Memory B cell (primary cell): ENCODE results near the gene GET4.
"Not testable (repeated sequence)": the region's sequence is repeated elsewhere in the genome, so short reads cannot be mapped to it uniquely, and the experiment has no call there.

Source experiments
- ATAC-seq: fragments of 150-1000 bp; cut with Tn5 transposase; 2 replicates; pipeline ENCODE4 v1.10.0; 2021; ENCODE audit warnings: low read depth, mild to moderate bottlenecking, moderate library complexity
- DNase-seq, 2 donors: peaks; one replicate each; pipeline ENCODE4 v3.0.0; 2022; ENCODE audit warnings: low spot score in 2 of 2
- H3K27ac Mint-ChIP-seq: one replicate; pipeline ENCODE4 v1.8.0; 2022; ENCODE audit warnings: mild to moderate bottlenecking, moderate library complexity, mixed read lengths
- H3K27me3 Mint-ChIP-seq: one replicate; pipeline ENCODE4 v1.8.0; 2022; ENCODE audit warnings: mixed read lengths
- H3K36me3 Mint-ChIP-seq: one replicate; pipeline ENCODE4 v1.8.0; 2022; ENCODE audit warnings: mild to moderate bottlenecking, mixed read lengths
- H3K4me1 Mint-ChIP-seq: one replicate; pipeline ENCODE4 v1.8.0; 2022; ENCODE audit warnings: mixed read lengths
- H3K4me3 Mint-ChIP-seq: one replicate; pipeline ENCODE4 v1.8.0; 2022; ENCODE audit warnings: mild to moderate bottlenecking, moderate library complexity, mixed read lengths
- H3K9me3 Mint-ChIP-seq: one replicate; pipeline ENCODE4 v1.8.0; 2022; ENCODE audit warnings: mixed read lengths

Gene GET4

DNA sequence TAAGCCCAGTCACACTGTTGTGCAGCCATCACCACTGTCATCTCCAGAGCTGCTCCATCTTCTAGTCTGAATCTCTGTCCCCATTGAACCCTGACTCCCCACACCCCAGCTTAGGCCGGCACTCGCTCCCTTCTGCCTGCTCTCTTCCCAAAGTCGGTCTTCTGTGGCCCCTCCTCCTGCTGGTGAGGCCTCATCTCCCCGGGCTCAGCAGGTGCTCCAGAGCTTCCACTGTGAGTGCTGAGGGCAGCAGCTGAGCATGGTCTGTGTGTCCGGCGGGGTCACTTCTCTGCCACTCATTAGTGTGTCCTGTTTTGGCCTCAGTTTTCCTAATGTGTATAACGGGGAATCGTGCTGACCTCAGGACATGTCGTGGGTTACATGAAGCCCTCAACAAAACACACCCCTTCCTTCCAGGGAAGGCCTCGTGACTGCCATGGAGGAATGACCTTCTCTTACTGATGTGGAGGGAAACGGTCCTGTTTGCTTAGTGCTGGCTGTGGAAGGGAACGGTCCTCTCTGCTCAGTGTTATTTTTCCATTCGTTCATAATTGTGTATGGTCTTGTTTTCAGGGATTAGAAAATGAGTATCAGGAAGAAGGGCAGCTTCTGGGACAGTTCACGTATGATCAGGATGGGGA lies 4.3 kb upstream of the GET4 start:
- ATAC-seq: no peak
- DNase-seq: no peak
- H3K27me3 Mint-ChIP-seq: no peaks in the 10 kb centered on the region
- H3K36me3 Mint-ChIP-seq: peaks cover 20% of the 10 kb centered on the region
- H3K27ac Mint-ChIP-seq: no peak overlapping the region
- no peaks in the 10 kb centered on the region for H3K9me3 Mint-ChIP-seq
- no peak overlapping the region for H3K4me3 Mint-ChIP-seq
- H3K4me1 Mint-ChIP-seq: peaks cover 7% of the 10 kb centered on the region

DNA sequence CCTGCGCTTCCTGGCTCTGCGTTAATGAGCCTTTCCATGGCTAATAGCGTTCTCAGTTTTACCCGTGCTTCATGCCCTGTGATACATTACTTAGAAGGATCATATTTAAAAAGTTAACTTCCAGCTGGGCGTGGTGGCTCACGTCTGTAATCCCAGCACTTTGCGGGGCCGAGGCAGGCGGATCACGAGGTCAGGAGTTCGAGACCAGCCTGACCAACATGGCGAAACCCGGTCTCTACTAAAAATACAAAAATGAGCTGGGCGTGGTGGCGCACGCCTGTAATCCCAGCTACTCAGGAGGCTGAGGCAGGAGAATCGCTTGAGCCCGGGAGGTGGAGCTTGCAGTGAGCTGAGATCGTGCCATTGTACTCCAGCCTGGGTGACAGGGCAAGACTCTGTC lies 3.7 kb upstream of the GET4 start:
- not testable (repeated sequence) for H3K27me3 Mint-ChIP-seq, H3K4me1 Mint-ChIP-seq, ATAC-seq, H3K9me3 Mint-ChIP-seq, DNase-seq, H3K4me3 Mint-ChIP-seq, H3K27ac Mint-ChIP-seq
- peaks cover 15% of the 10 kb centered on the region for H3K36me3 Mint-ChIP-seq

DNA sequence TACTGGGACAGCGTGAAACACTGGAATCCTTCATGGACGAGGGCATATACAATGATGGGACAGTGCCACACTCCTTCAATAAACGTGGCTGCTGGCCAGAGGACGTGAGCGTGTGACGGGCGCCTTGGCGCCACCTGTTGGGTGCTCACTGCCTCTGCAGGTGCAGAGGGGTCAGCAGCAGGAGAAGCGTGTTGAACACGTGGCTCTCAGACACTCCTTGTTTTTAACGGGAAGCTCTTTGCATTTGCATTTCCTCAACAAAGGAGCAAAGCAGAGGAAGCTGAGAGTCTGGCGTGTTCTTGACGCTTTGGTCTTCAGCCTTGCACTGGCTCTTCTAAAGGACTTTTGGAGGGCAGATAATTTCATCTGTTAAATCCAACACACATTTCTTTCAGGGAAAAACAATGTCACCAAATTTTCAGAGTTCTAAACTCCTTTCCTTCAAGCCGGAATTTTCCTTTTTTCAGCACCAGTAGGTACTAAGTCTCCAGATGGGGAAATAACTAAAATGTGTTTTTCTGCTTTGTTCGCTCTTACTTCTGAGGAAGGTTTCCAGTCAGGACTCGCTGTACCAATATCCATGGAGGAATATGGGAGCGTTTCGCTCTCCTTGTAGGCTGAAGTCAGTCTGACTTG lies 2.9 kb upstream of the GET4 start:
- Mint-ChIP-seq H3K4me3 (no peak overlapping the region), H3K9me3 (no peaks in the 10 kb centered on the region), H3K27me3 (no peaks in the 10 kb centered on the region), H3K27ac (peak overlapping the region; percentile 53), H3K4me1 (peaks cover 13% of the 10 kb centered on the region), H3K36me3 (peaks cover 15% of the 10 kb centered on the region)
- peak; percentile 10 for ATAC-seq
- peak; percentile 44 to 62 for DNase-seq

DNA sequence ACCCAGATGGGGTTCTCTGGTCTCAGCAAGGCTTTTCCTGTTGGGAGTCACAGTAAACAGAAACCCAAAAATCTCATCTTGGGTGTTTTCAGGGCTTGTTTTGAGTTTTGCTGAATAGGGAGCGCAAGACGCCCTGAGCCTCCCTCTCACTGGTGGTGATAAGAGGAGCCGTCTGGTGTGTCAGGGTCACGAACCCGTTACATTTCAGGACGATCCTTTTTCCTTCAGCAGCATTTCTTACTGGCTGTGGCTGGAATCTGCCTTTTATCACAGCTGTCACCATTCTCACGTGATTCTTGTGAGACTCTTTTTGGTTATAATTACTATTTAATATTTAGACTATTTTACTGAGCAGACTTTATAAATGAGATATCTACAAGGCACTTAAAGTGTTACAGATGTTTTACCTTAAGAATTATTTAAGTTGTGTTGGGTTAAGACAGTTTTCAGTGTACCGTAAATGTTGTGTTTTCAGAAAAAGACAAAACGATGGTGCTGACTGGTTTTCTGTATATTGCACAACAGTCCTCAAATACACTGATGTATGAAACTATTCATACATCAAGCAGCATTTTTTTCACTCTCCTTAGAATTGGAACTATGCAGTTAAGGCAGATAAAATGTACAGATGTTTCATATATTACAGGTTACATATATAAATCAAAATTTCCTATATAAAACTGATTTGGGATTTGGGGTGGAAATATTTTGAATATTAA lies 2.2 kb upstream of the GET4 start:
- peaks cover 14% of the 10 kb centered on the region for H3K36me3 Mint-ChIP-seq

DNA sequence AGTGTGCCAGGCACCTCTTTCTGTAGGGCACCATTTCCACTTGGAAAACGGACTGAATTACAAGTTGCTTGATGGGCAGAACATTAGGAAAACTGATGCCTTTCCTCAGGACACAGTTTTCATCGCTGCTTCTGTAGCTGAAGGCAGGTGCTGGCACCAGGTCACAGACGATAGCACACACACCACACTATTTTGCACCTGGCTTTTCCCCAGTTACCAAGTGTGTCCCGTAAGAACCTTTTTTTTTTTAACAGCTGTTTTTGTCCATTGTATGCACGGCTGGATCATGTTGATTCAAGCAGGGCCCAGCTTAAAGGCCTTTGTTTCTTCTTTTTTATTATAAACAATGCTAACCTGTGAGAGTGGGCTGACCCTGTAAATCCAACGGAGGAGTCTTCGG lies 1.3 kb upstream of the GET4 start:
- no peaks in the 10 kb centered on the region for H3K27me3 Mint-ChIP-seq
- no peaks in the 10 kb centered on the region for H3K9me3 Mint-ChIP-seq
- peak overlapping the region; percentile 11 for H3K4me3 Mint-ChIP-seq
- no peak for ATAC-seq
- H3K36me3 Mint-ChIP-seq: peaks cover 10% of the 10 kb centered on the region
- no peak for DNase-seq
- no peak overlapping the region for H3K27ac Mint-ChIP-seq
- H3K4me1 Mint-ChIP-seq: peaks cover 13% of the 10 kb centered on the region

More for the DNA sequence above, 2.2 kb upstream of the GET4 start:
- peaks cover 13% of the 10 kb centered on the region for H3K4me1 Mint-ChIP-seq
- no peak for ATAC-seq
- H3K9me3 Mint-ChIP-seq: no peaks in the 10 kb centered on the region
- no peak for DNase-seq
- H3K27ac Mint-ChIP-seq: no peak overlapping the region
- H3K27me3 Mint-ChIP-seq: no peaks in the 10 kb centered on the region
- H3K4me3 Mint-ChIP-seq: no peak overlapping the region

DNA sequence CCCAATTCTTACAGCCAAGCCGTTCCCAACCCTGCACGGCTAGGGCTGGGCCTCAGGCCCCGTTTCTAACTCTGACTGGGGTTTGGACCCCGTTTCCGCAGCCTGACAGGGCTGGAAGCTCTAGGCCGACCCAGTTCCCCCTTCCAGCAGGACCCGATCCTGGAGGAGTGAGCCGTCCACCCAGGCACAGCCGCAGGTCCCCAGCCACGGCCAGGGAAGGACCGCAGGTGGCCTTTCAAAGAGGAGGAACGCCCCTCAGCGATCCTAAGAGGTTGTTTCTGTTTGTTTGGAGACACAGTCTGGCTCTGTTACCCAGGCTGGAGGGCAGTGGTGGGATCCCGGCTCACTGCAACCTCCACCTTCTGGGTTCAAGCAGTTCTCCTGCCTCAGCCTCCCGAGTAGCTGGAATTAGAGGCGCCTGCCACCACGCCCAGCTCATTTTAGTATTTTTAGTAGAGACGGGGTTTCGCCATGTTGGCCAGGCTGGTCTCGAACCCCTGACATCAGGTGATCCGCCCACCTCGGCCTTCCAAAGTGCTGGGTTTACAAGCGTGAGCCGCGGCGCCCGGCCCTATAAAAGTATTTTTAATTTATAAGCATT lies 778 bp upstream of the GET4 start:
- no peak overlapping the region for H3K27ac Mint-ChIP-seq
- DNase-seq (no peak), ATAC-seq (no peak)
- H3K4me3 Mint-ChIP-seq: peak overlapping the region; percentile 11
- no peaks in the 10 kb centered on the region for H3K9me3 Mint-ChIP-seq
- H3K27me3 Mint-ChIP-seq: no peaks in the 10 kb centered on the region
- peaks cover 13% of the 10 kb centered on the region for H3K4me1 Mint-ChIP-seq
- H3K36me3 Mint-ChIP-seq: peaks cover 9% of the 10 kb centered on the region

DNA sequence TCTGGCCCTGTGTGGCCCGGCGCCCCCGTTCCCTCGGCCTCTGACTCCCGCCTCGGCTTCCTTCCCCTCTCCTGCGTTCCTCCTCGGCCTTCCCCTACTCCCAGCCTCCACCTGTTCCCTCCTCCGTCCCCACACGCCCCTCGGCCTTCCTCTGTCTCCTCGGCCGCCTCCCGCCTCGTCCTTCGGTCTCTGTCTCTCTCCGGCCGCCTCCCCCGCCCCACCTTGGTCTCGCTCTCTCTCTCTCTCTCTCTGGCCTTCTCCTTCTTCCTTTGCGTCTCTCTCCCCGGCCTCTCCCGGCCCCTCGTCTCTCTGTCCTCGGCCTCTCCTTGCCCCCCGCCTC lies 588 bp downstream of the GET4 start:
- Mint-ChIP-seq H3K9me3 (no peaks in the 10 kb centered on the region), H3K27me3 (no peaks in the 10 kb centered on the region), H3K4me3 (peak overlapping the region; percentile 99), H3K4me1 (peaks cover 13% of the 10 kb centered on the region), H3K27ac (peak overlapping the region; percentile 99), H3K36me3 (peaks cover 8% of the 10 kb centered on the region)
- DNase-seq (no peak), ATAC-seq (peak; percentile 4)

DNA sequence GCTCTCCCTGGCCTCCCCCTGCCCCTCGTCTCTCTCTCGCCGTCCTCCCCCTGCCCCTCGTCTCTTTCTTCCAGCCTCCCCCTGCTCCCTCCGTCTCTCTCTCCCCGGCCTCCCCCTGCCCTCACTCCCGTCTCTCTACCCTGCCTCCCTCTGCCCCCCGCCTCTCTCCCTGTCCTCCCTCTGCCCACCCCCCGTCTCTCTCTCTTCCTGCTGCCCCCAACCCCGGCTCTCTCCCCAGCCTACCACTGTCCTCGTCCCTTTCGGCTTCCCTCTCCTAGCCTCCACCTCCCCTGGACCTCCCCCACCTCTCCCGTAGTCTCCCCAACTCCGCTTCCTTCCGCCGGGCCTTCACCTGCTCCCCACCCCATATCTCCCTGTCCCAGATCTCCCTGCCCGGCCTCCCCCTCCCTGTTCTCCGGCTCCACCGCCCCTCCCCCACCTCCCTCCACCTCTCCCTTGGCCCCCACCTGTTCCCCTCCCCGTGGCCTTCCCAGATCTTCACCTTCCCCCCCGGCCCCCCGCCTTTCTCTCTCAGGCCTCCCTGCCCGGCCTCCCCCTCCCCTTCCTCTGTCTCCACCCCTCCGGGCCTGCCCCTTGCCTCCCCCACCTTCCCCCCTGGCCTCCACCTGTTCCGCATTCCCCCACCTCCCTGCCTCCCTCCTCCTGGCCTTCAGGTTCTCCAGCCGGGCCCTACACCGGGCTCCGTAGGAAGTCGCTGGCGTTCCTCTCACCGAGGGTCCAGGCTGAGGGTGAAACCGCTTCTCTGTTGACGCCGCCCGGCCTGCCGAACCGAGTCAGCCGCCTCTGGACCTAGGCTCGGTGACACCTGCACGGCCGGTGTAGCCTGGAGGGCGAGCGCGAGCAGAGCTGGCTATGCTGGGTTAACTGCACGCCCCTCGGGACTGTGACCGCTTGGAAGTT lies 1.2 kb downstream of the GET4 start:
- ATAC-seq (no peak), DNase-seq (no peak)
- Mint-ChIP-seq H3K4me3 (peak overlapping the region; percentile 99), H3K9me3 (no peaks in the 10 kb centered on the region), H3K4me1 (peaks cover 13% of the 10 kb centered on the region), H3K27me3 (no peaks in the 10 kb centered on the region), H3K27ac (peak overlapping the region; percentile 99), H3K36me3 (peaks cover 4% of the 10 kb centered on the region)

DNA sequence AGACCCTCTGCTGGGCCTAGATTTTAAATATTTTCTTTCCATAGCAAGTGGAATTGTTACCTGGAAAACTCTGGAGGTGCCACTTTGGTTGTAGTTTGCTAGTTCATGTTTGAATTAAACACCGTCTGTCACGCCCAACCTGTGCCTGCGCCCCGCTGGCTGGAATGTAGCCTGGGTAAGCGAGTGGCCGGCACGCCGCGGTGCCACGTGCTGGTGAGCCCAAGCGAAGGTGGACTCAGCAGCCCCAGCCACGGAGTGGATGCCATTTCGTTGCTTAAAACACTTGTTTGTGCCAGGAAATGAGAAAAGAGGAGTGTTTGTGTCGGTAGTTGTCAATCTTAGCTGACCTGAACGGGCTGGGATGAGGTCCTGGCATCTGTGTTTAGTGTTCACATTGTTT lies 2.7 kb downstream of the GET4 start:
- peaks cover 3% of the 10 kb centered on the region for H3K36me3 Mint-ChIP-seq
- peaks cover 12% of the 10 kb centered on the region for H3K4me1 Mint-ChIP-seq
- no peaks in the 10 kb centered on the region for H3K9me3 Mint-ChIP-seq
- H3K4me3 Mint-ChIP-seq: no peak overlapping the region
- DNase-seq (no peak), ATAC-seq (no peak)
- no peaks in the 10 kb centered on the region for H3K27me3 Mint-ChIP-seq
- H3K27ac Mint-ChIP-seq: no peak overlapping the region

DNA sequence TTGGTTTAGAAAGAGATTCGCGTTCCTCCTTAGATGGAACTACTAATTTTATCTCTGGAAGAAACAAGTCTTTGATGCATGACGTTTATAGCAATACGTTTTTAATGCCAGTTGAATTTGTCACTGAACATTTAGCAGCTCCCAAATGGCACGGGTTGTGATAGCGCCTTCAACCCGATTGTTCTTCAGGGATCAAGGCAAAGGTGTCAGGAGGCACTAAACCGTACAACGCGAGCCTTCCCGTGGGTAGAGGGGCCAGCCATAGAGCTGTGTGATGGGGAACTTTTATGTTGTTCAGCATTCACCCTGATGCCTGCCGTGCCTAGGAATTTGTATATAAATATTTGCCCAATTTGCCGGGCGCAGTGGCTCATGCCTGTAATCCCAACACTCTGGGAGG lies 3.4 kb downstream of the GET4 start:
- H3K4me1 Mint-ChIP-seq: peaks cover 12% of the 10 kb centered on the region
- no peak overlapping the region for H3K27ac Mint-ChIP-seq
- H3K4me3 Mint-ChIP-seq: no peak overlapping the region
- H3K9me3 Mint-ChIP-seq: no peaks in the 10 kb centered on the region
- DNase-seq: no peak
- no peaks in the 10 kb centered on the region for H3K27me3 Mint-ChIP-seq
- H3K36me3 Mint-ChIP-seq: peaks cover 3% of the 10 kb centered on the region
- no peak for ATAC-seq

DNA sequence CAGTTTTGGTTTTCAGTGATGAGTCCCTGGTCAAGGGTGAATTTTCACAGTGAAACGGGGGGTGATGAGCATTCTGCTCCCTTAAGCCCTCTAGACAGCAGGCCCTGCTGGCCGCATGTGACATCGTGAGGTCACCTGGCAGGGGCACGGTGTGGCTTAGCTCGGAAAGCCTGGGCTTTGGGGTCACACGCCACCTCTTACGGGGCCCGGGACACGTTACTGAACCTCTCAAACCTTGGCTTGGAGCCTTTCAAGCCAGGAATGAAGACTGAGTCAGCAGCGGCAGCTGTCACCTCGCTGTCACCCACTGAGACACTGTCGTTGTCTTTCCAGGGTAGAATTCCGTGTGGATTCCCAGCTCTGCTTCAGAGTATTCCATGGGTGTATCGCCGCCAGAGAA lies 4.1 kb downstream of the GET4 start:
- ATAC-seq (no peak), DNase-seq (no peak)
- Mint-ChIP-seq H3K27ac (no peak overlapping the region), H3K36me3 (peaks cover 3% of the 10 kb centered on the region), H3K27me3 (no peaks in the 10 kb centered on the region), H3K4me3 (no peak overlapping the region), H3K4me1 (peaks cover 12% of the 10 kb centered on the region), H3K9me3 (no peaks in the 10 kb centered on the region)

DNA sequence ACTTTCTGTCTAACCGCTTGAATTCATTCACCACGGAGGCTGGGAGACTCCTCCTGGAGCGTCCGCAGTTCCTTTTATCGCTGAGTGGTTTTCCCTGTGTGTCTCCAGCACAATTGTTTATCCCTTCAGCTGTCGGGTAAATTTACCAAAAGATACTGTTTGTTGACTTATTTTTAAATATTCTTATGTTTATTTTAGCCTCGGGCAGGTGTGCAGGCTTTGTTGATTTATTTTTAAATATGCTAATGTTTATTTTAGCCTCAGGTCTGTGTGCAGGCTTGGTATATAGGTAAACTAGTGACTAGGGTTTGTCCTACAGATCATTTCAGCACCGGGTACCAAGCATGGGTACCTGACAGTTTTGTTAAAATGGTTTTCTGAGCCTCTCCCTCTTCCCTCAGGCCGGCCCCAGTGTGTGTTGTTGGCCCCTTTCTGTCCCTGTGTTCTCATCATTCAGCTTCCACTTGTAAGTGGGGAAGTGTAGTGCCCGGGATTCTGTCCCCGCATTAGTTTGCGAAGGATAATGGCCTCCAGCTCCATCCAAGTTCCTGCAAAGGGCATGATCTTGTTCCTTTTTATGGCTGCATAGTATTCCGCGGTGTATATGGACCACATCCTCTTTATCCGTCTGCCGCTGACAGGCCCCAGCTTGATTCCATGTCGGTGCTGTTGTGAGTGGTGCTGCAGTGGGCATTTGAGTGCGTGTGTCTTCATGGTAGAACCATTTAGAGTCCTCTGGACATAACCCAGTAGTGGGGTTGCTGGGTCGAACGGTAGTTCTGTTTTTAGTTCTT lies 5.3 kb downstream of the GET4 start:
- no peaks in the 10 kb centered on the region for H3K27me3 Mint-ChIP-seq
- H3K36me3 Mint-ChIP-seq: peaks cover 3% of the 10 kb centered on the region
- peaks cover 12% of the 10 kb centered on the region for H3K4me1 Mint-ChIP-seq
- H3K9me3 Mint-ChIP-seq: no peaks in the 10 kb centered on the region
- no peak overlapping the region for H3K4me3 Mint-ChIP-seq
- H3K27ac Mint-ChIP-seq: no peak overlapping the region
- DNase-seq: no peak
- no peak for ATAC-seq
